ENCODE results near the gene CCDC179.

GRCh38 chr11:22832315-22833015 is 27.8 kb downstream of the CCDC179 start:
- TF ChIP-seq, protein P1, sequence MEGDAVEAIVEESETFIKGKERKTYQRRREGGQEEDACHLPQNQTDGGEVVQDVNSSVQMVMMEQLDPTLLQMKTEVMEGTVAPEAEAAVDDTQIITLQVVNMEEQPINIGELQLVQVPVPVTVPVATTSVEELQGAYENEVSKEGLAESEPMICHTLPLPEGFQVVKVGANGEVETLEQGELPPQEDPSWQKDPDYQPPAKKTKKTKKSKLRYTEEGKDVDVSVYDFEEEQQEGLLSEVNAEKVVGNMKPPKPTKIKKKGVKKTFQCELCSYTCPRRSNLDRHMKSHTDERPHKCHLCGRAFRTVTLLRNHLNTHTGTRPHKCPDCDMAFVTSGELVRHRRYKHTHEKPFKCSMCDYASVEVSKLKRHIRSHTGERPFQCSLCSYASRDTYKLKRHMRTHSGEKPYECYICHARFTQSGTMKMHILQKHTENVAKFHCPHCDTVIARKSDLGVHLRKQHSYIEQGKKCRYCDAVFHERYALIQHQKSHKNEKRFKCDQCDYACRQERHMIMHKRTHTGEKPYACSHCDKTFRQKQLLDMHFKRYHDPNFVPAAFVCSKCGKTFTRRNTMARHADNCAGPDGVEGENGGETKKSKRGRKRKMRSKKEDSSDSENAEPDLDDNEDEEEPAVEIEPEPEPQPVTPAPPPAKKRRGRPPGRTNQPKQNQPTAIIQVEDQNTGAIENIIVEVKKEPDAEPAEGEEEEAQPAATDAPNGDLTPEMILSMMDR (IDR thresholded peaks at IDR 0.05 in 8 of 11, conservative IDR thresholded peaks at IDR 0.05 in 3 of 11): no peak
- no peak for TF ChIP-seq POLR2A (IDR thresholded peaks at IDR 0.05)
